GM19438 (cell line): Measurements from ENCODE around the gene ATXN7L1.

Experiments used
- ATAC-seq: cut with Tn5 transposase; IDR thresholded peaks from one replicate; pipeline ENCODE4 v1.9.1; 2021; ENCODE audit warnings: low read depth; ENCODE audit not compliant: unreplicated experiment

Gene ATXN7L1

GRCh38 chr7:105565190-105565589 lies 311.2 kb downstream of the ATXN7L1 start:
- no peak for ATAC-seq

- ATAC-seq, result no peak
These were observed 316.5 kb downstream of the ATXN7L1 start for GRCh38 chr7:105559926-105560325.
